Measurements from ENCODE around the gene AMIGO1.

The AMIGO1 gene

GRCh38 chr1:109514846-109515245 is 5.3 kb upstream of the AMIGO1 start:
- no peak overlapping the region for H3K4me3 ChIP-seq (replicated peaks in 1 of 2; ENCODE audit: low read depth in 2 of 2, low read length in 2 of 2)
- no peak for DNase-seq (ENCODE audit: low read depth in 2 of 2)
- no peak for TF ChIP-seq CTCF (IDR thresholded peaks at IDR 0.05; ENCODE audit: low read depth, low read length)

GRCh38 chr1:109513110-109513710 is 3.7 kb upstream of the AMIGO1 start:
- no peak for TF ChIP-seq CTCF (IDR thresholded peaks at IDR 0.05; ENCODE audit: low read depth, low read length)
- DNase-seq (ENCODE audit: low read depth in 2 of 2) = no peak
- no peak overlapping the region for H3K4me3 ChIP-seq (replicated peaks in 1 of 2; ENCODE audit: low read depth in 2 of 2, low read length in 2 of 2)

GRCh38 chr1:109508873-109509175 is 703 bp downstream of the AMIGO1 start:
- no peak for DNase-seq (ENCODE audit: low read depth in 2 of 2)
- no peak for TF ChIP-seq CTCF (IDR thresholded peaks at IDR 0.05; ENCODE audit: low read depth, low read length)
- peak overlapping the region in 1 of 2 donors; percentile 37 for H3K4me3 ChIP-seq (replicated peaks in 1 of 2; ENCODE audit: low read depth in 2 of 2, low read length in 2 of 2)

GRCh38 chr1:109508001-109508872 is 1.3 kb downstream of the AMIGO1 start:
- no peak for DNase-seq (ENCODE audit: low read depth in 2 of 2)
- no peak for TF ChIP-seq CTCF (IDR thresholded peaks at IDR 0.05; ENCODE audit: low read depth, low read length)
- H3K4me3 ChIP-seq (replicated peaks in 1 of 2; ENCODE audit: low read depth in 2 of 2, low read length in 2 of 2) = no peak overlapping the region

- H3K4me3 ChIP-seq (replicated peaks in 1 of 2; ENCODE audit: low read depth in 2 of 2, low read length in 2 of 2) = no peak overlapping the region
- TF ChIP-seq CTCF (IDR thresholded peaks at IDR 0.05; ENCODE audit: low read depth, low read length) = no peak
- no peak for DNase-seq (ENCODE audit: low read depth in 2 of 2)
Measured at GRCh38 chr1:109504974-109505373, 4.6 kb downstream of the AMIGO1 start.

- no peak overlapping the region for H3K4me3 ChIP-seq (replicated peaks in 1 of 2; ENCODE audit: low read depth in 2 of 2, low read length in 2 of 2)
- no peak for TF ChIP-seq CTCF (IDR thresholded peaks at IDR 0.05; ENCODE audit: low read depth, low read length)
- DNase-seq (ENCODE audit: low read depth in 2 of 2) = no peak
Measured at GRCh38 chr1:109503935-109504334, 5.6 kb downstream of the AMIGO1 start.

Measured in cardiac fibroblast (primary cell).